Measurements from ENCODE around the gene TTBK2. TPM values are rescaled to one million over a fixed set of nuclear protein-coding genes. Genes with fewer than 3 reads are reported as not detected.

TTBK2 gene
- total and polyA plus RNA-seq, 2 experiments from 2014 or later: 11.9 to 29.0 TPM

DNA sequence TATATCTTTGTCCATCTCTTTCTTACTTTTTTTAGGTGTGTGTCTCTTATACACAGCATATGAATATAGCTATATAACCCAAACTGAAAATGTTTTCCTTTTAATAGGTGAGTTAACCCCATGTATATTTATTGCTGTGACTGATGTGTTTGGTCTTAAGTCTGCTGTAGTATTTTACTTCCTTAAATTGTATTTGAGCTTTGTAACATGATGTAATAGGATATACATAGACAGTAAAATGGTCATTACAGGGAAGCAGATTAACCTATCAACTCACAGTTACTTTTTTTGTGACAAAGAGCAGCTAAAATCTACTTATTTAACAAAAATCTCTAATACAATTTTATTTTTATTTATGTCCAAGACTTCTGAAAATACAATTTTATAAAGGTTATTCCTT, 131.9 kb downstream of the TTBK2 start:
- no peak for DNase-seq (ENCODE audit: low read depth in 1 of 2, low spot score in 1 of 2)
- TF ChIP-seq, protein P1, sequence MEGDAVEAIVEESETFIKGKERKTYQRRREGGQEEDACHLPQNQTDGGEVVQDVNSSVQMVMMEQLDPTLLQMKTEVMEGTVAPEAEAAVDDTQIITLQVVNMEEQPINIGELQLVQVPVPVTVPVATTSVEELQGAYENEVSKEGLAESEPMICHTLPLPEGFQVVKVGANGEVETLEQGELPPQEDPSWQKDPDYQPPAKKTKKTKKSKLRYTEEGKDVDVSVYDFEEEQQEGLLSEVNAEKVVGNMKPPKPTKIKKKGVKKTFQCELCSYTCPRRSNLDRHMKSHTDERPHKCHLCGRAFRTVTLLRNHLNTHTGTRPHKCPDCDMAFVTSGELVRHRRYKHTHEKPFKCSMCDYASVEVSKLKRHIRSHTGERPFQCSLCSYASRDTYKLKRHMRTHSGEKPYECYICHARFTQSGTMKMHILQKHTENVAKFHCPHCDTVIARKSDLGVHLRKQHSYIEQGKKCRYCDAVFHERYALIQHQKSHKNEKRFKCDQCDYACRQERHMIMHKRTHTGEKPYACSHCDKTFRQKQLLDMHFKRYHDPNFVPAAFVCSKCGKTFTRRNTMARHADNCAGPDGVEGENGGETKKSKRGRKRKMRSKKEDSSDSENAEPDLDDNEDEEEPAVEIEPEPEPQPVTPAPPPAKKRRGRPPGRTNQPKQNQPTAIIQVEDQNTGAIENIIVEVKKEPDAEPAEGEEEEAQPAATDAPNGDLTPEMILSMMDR (IDR thresholded peaks at IDR 0.05; ENCODE audit: low read depth, low read length): no peak
- Histone ChIP-seq H3K4me1 (ENCODE audit: low read depth) (no peaks in the 10 kb centered on the region), H3K27me3 (no peaks in the 10 kb centered on the region), H3K36me3 (peaks cover 9% of the 10 kb centered on the region), H3K4me3 (no peak overlapping the region), H3K27ac (no peak overlapping the region), H3K9me3 (ENCODE audit: low read depth) (no peaks in the 10 kb centered on the region)

DNA sequence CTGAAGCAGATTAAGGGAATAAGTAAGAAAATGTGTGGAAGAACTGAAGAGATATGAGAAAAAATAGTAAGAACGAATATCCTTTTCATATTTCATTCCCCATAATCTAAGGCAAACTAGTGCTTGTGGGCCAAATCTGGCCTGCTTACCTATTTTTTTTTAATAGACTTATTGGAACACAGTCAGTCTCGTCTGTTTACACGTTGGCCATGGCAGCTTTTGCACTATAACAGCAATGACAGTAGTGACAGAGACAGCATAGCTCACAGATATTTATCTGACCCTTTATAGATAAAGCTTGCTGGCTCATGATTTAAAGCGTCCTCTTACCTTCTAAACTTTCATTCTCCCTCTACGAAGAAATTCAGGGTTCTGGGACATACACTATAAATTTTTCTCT, 133.6 kb downstream of the TTBK2 start:
- peaks cover 19% of the 10 kb centered on the region for H3K36me3 ChIP-seq
- TF ChIP-seq, protein P1 (IDR thresholded peaks at IDR 0.05; ENCODE audit: low read depth, low read length): no peak

DNA sequence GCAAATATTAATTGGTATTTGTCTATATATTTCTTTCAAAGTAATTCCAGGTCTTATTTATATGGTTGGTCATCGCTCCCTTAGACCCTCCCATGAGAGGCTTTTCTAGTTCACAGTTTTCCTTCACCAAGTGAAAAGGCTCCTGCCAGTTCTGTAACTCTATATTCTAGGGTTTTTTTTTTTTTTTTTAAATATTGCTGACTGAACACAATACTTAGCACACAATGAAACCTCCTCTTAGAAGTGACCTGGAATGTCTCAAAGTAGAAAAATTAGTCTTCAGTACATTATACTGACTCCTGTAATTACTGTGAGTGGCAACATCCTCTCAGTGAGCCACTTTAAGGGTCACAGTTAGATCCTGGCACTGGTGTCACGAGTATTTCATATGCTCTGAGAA, 135.0 kb downstream of the TTBK2 start:
- Histone ChIP-seq H3K4me3 (no peak overlapping the region), H3K9me3 (ENCODE audit: low read depth) (no peaks in the 10 kb centered on the region), H3K27ac (no peak overlapping the region), H3K36me3 (peaks cover 20% of the 10 kb centered on the region), H3K4me1 (ENCODE audit: low read depth) (no peaks in the 10 kb centered on the region), H3K27me3 (no peaks in the 10 kb centered on the region)
- no peak for DNase-seq (ENCODE audit: low read depth in 1 of 2, low spot score in 1 of 2)
- TF ChIP-seq, protein P1 (IDR thresholded peaks at IDR 0.05; ENCODE audit: low read depth, low read length): no peak

More for the DNA sequence above, 133.6 kb downstream of the TTBK2 start:
- H3K9me3 ChIP-seq (ENCODE audit: low read depth): no peaks in the 10 kb centered on the region
- no peak overlapping the region for H3K4me3 ChIP-seq
- H3K4me1 ChIP-seq (ENCODE audit: low read depth): no peaks in the 10 kb centered on the region
- no peak for DNase-seq (ENCODE audit: low read depth in 1 of 2, low spot score in 1 of 2)
- H3K27me3 ChIP-seq: no peaks in the 10 kb centered on the region
- no peak overlapping the region for H3K27ac ChIP-seq

- H3K4me3 ChIP-seq: no peak overlapping the region
- H3K36me3 ChIP-seq: peaks cover 20% of the 10 kb centered on the region
- no peak overlapping the region for H3K27ac ChIP-seq
- no peaks in the 10 kb centered on the region for H3K27me3 ChIP-seq
- DNase-seq (ENCODE audit: low read depth in 1 of 2, low spot score in 1 of 2): no peak
- H3K9me3 ChIP-seq (ENCODE audit: low read depth): no peaks in the 10 kb centered on the region
- no peaks in the 10 kb centered on the region for H3K4me1 ChIP-seq (ENCODE audit: low read depth)
- TF ChIP-seq, protein P1 (IDR thresholded peaks at IDR 0.05; ENCODE audit: low read depth, low read length): no peak
Observed at GRCh38 chr15:42784705-42785104, 135.9 kb downstream of the TTBK2 start.

DNA sequence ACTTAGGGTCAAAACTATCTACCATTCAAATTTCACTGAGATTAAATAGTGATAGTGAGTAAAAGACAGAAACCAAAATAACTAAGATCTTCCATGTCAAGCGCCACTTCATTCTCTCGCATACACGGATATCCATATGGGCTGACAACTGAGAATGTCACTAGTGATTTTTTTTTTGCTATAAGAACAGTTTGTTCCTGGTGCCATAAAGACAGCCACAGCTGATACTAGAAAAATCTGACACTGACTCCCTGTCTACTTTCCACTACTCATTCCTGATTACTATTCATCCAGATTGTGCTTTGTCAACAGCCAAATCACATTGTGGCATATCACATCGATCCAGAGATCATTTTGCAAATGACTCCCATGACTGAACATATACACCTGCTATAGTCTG, 137.9 kb downstream of the TTBK2 start:
- Histone ChIP-seq H3K9me3 (ENCODE audit: low read depth) (no peaks in the 10 kb centered on the region), H3K27me3 (no peaks in the 10 kb centered on the region), H3K4me3 (no peak overlapping the region), H3K36me3 (peaks cover 18% of the 10 kb centered on the region), H3K27ac (no peak overlapping the region), H3K4me1 (ENCODE audit: low read depth) (no peaks in the 10 kb centered on the region)
- TF ChIP-seq, protein P1 (IDR thresholded peaks at IDR 0.05; ENCODE audit: low read depth, low read length): no peak
- no peak for DNase-seq (ENCODE audit: low read depth in 1 of 2, low spot score in 1 of 2)

- H3K27ac ChIP-seq: no peak overlapping the region
- TF ChIP-seq, protein P1 (IDR thresholded peaks at IDR 0.05; ENCODE audit: low read depth, low read length): no peak
- H3K36me3 ChIP-seq: peaks cover 19% of the 10 kb centered on the region
- H3K4me3 ChIP-seq: no peak overlapping the region
- no peak for DNase-seq (ENCODE audit: low read depth in 1 of 2, low spot score in 1 of 2)
- no peaks in the 10 kb centered on the region for H3K9me3 ChIP-seq (ENCODE audit: low read depth)
- H3K4me1 ChIP-seq (ENCODE audit: low read depth): no peaks in the 10 kb centered on the region
- no peaks in the 10 kb centered on the region for H3K27me3 ChIP-seq
Observed at GRCh38 chr15:42775416-42775815, 145.2 kb downstream of the TTBK2 start.

Measured in cardiac muscle cell (in vitro differentiated cells and primary cell).